ENCODE data around the gene MAP4K1. TPM values are rescaled to one million over a fixed set of nuclear protein-coding genes. Genes with fewer than 3 reads are reported as not detected.
A peak's percentile ranks its signal among the peaks of the same experiment; 100 is the strongest.

MAP4K1 gene
- total and polyA plus RNA-seq, 4 donors, result 1.6 to 12.2 (median 5.6) TPM

GRCh38 chr19:38629568-38629967 lies 11.8 kb upstream of the MAP4K1 start:
- DNase-seq (ENCODE audit: low read depth in 4 of 6, low spot score in 6 of 6), result no peak
- Histone ChIP-seq H3K9me3 (ENCODE audit: control insufficient read depth, insufficient read depth, low read length) (no peaks in the 10 kb centered on the region), H3K4me1 (ENCODE audit: control insufficient read depth, insufficient read depth, low read length) (no peaks in the 10 kb centered on the region), H3K36me3 (ENCODE audit: control insufficient read depth, insufficient read depth, low read length) (peaks cover 80% of the 10 kb centered on the region), H3K27me3 (ENCODE audit: control insufficient read depth, insufficient read depth, low read length) (no peaks in the 10 kb centered on the region), H3K4me3 (ENCODE audit: low read depth, low read length) (no peak overlapping the region), H3K27ac (ENCODE audit: low read depth, low read length) (no peak overlapping the region)
- WGBS (ENCODE audit: insufficient coverage), result 96% methylated on average over 3 of the region's 6 CpGs

GRCh38 chr19:38626401-38626800 lies 8.6 kb upstream of the MAP4K1 start:
- WGBS (ENCODE audit: insufficient coverage), result 100% methylated on average over 3 of the region's 4 CpGs
- no peaks in the 10 kb centered on the region for H3K9me3 ChIP-seq (ENCODE audit: control insufficient read depth, insufficient read depth, low read length)
- H3K27me3 ChIP-seq (ENCODE audit: control insufficient read depth, insufficient read depth, low read length), result no peaks in the 10 kb centered on the region
- H3K4me1 ChIP-seq (ENCODE audit: control insufficient read depth, insufficient read depth, low read length), result no peaks in the 10 kb centered on the region
- H3K27ac ChIP-seq (ENCODE audit: low read depth, low read length), result no peak overlapping the region
- H3K4me3 ChIP-seq (ENCODE audit: low read depth, low read length), result no peak overlapping the region
- H3K36me3 ChIP-seq (ENCODE audit: control insufficient read depth, insufficient read depth, low read length), result peaks cover 79% of the 10 kb centered on the region
- no peak for DNase-seq (ENCODE audit: low read depth in 4 of 6, low spot score in 6 of 6)

- H3K27me3 ChIP-seq (ENCODE audit: control insufficient read depth, insufficient read depth, low read length), result no peaks in the 10 kb centered on the region
- H3K36me3 ChIP-seq (ENCODE audit: control insufficient read depth, insufficient read depth, low read length), result peaks cover 79% of the 10 kb centered on the region
- no peak overlapping the region for H3K27ac ChIP-seq (ENCODE audit: low read depth, low read length)
Measured at GRCh38 chr19:38624822-38625221, 7.1 kb upstream of the MAP4K1 start.

DNA sequence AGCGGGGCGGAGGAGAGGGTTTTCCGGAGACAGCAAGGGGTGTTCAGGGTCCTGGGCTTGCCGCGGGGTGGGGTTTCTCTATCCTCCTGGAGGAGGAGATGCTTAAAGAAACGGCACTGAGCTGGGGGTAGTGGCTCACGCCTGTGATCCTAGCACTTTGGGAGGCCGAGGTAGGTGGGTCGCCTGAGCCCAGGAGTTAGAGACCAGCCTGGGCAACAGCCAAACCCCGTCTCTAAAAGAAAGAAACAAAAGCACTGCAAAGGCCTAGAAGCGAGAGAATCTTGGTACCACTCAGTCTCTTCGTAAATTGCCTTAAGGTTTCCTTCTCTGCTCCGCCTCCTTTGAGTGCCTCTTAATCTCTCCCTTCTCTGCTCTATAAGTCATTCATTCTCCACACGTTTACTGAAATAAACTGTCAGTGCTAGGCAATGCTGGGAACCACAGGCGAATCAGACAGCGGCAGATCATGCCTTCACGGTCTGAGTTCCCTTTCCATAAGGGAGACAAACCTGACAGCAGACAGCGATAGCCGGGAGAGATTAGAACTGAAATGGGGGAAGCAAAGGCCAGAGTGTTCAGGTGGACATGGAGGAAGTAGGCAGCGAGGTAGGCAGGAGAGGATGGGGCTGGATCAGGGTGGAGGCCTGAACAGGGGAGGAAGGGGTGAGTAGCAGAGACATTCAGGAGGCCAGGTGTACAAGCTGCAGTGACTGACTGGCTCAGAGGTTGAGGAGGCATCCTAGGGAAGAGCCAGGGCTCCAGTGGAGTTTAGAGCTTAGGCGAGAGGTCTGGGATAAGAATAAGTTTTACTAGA lies 1.8 kb upstream of the MAP4K1 start:
- DNase-seq (ENCODE audit: low read depth in 4 of 6, low spot score in 6 of 6), result no peak

More at GRCh38 chr19:38624822-38625221, 7.1 kb upstream of the MAP4K1 start:
- Histone ChIP-seq H3K4me3 (ENCODE audit: low read depth, low read length) (no peak overlapping the region), H3K9me3 (ENCODE audit: control insufficient read depth, insufficient read depth, low read length) (no peaks in the 10 kb centered on the region), H3K4me1 (ENCODE audit: control insufficient read depth, insufficient read depth, low read length) (peaks cover 6% of the 10 kb centered on the region)
- DNase-seq (ENCODE audit: low read depth in 4 of 6, low spot score in 6 of 6), result no peak
- WGBS (ENCODE audit: insufficient coverage), result 88% methylated on average over 1 of the region's 3 CpGs

GRCh38 chr19:38618590-38619360 lies 1.0 kb upstream of the MAP4K1 start, which contains the start of gene EIF3K:
TSS of gene EIF3K (plus strand) at chr19:38619188. CDS start at chr19:38619269, 81 bp downstream.
- peak within 1 kb of the TSS; percentile 86 for H3K27ac ChIP-seq (ENCODE audit: low read depth, low read length)
- H3K4me3 ChIP-seq (ENCODE audit: low read depth, low read length), result peak within 1 kb of the TSS; percentile 99
- H3K4me1 ChIP-seq (ENCODE audit: control insufficient read depth, insufficient read depth, low read length), result peaks cover 24% of the 10 kb centered on the region

More for the DNA sequence above, 1.8 kb upstream of the MAP4K1 start:
- Histone ChIP-seq H3K36me3 (ENCODE audit: control insufficient read depth, insufficient read depth, low read length) (peaks cover 33% of the 10 kb centered on the region), H3K9me3 (ENCODE audit: control insufficient read depth, insufficient read depth, low read length) (no peaks in the 10 kb centered on the region), H3K27ac (ENCODE audit: low read depth, low read length) (peak overlapping the region; percentile 82), H3K27me3 (ENCODE audit: control insufficient read depth, insufficient read depth, low read length) (no peaks in the 10 kb centered on the region), H3K4me1 (ENCODE audit: control insufficient read depth, insufficient read depth, low read length) (peaks cover 24% of the 10 kb centered on the region), H3K4me3 (ENCODE audit: low read depth, low read length) (peak overlapping the region; percentile 99)
- WGBS (ENCODE audit: insufficient coverage), result 22% methylated on average over 20 of the region's 21 CpGs

GRCh38 chr19:38617283-38617763 lies 430 bp downstream of the MAP4K1 start:
- H3K27ac ChIP-seq (ENCODE audit: low read depth, low read length), result no peak overlapping the region
- H3K36me3 ChIP-seq (ENCODE audit: control insufficient read depth, insufficient read depth, low read length), result peaks cover 23% of the 10 kb centered on the region
- H3K27me3 ChIP-seq (ENCODE audit: control insufficient read depth, insufficient read depth, low read length), result no peaks in the 10 kb centered on the region
- no peak for DNase-seq (ENCODE audit: low read depth in 4 of 6, low spot score in 6 of 6)
- no peaks in the 10 kb centered on the region for H3K9me3 ChIP-seq (ENCODE audit: control insufficient read depth, insufficient read depth, low read length)
- no peak overlapping the region for H3K4me3 ChIP-seq (ENCODE audit: low read depth, low read length)
- H3K4me1 ChIP-seq (ENCODE audit: control insufficient read depth, insufficient read depth, low read length), result peaks cover 24% of the 10 kb centered on the region
- 94% methylated on average over 7 of the region's 9 CpGs for WGBS (ENCODE audit: insufficient coverage)

More at GRCh38 chr19:38618590-38619360, 1.0 kb upstream of the MAP4K1 start, which contains the start of gene EIF3K:
- under 1% methylated on average over 57 of the region's 64 CpGs for WGBS (ENCODE audit: insufficient coverage)
- Histone ChIP-seq H3K9me3 (ENCODE audit: control insufficient read depth, insufficient read depth, low read length) (no peaks in the 10 kb centered on the region), H3K36me3 (ENCODE audit: control insufficient read depth, insufficient read depth, low read length) (peaks cover 25% of the 10 kb centered on the region), H3K27me3 (ENCODE audit: control insufficient read depth, insufficient read depth, low read length) (no peaks in the 10 kb centered on the region)
- DNase-seq (ENCODE audit: low read depth in 4 of 6, low spot score in 6 of 6), result peak; percentile 99 to 100 (median 100)

- 92% methylated on average over 5 of the region's 6 CpGs for WGBS (ENCODE audit: insufficient coverage)
- Histone ChIP-seq H3K27me3 (ENCODE audit: control insufficient read depth, insufficient read depth, low read length) (no peaks in the 10 kb centered on the region), H3K27ac (ENCODE audit: low read depth, low read length) (no peak overlapping the region), H3K4me3 (ENCODE audit: low read depth, low read length) (no peak overlapping the region), H3K9me3 (ENCODE audit: control insufficient read depth, insufficient read depth, low read length) (no peaks in the 10 kb centered on the region), H3K4me1 (ENCODE audit: control insufficient read depth, insufficient read depth, low read length) (peaks cover 24% of the 10 kb centered on the region), H3K36me3 (ENCODE audit: control insufficient read depth, insufficient read depth, low read length) (peaks cover 15% of the 10 kb centered on the region)
- DNase-seq (ENCODE audit: low read depth in 4 of 6, low spot score in 6 of 6), result no peak
Measured at GRCh38 chr19:38616265-38616664, 1.5 kb downstream of the MAP4K1 start.

- H3K27ac ChIP-seq (ENCODE audit: low read depth, low read length), result no peak overlapping the region
- 73% methylated on average over 7 of the region's 7 CpGs for WGBS (ENCODE audit: insufficient coverage)
- DNase-seq (ENCODE audit: low read depth in 4 of 6, low spot score in 6 of 6), result no peak
- no peaks in the 10 kb centered on the region for H3K27me3 ChIP-seq (ENCODE audit: control insufficient read depth, insufficient read depth, low read length)
- H3K36me3 ChIP-seq (ENCODE audit: control insufficient read depth, insufficient read depth, low read length), result peaks cover 4% of the 10 kb centered on the region
- no peaks in the 10 kb centered on the region for H3K9me3 ChIP-seq (ENCODE audit: control insufficient read depth, insufficient read depth, low read length)
- no peak overlapping the region for H3K4me3 ChIP-seq (ENCODE audit: low read depth, low read length)
- H3K4me1 ChIP-seq (ENCODE audit: control insufficient read depth, insufficient read depth, low read length), result peaks cover 22% of the 10 kb centered on the region
Measured at GRCh38 chr19:38615007-38615581, 2.7 kb downstream of the MAP4K1 start.

DNA sequence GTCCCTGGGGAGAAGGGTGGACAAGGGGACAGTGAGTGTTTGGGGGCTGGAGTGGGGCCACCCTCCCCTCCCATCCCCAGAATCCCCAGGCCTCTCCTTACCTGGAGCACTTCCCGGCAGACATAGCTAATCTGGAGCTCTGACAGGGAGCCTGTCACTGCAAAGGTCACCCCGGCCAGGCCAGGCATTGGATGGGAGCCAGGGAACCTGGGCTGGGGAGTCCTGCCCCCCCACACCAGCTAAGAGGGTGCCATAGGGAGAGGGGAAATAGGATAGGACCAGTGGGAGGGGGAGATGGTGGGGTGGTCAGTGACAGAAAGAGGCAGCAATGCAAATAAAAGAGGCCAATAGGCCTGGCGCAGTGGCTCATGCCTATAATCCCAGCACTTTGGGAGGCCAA lies 3.5 kb downstream of the MAP4K1 start:
- Histone ChIP-seq H3K27ac (ENCODE audit: low read depth, low read length) (no peak overlapping the region), H3K27me3 (ENCODE audit: control insufficient read depth, insufficient read depth, low read length) (no peaks in the 10 kb centered on the region), H3K4me1 (ENCODE audit: control insufficient read depth, insufficient read depth, low read length) (peaks cover 14% of the 10 kb centered on the region), H3K4me3 (ENCODE audit: low read depth, low read length) (no peak overlapping the region), H3K9me3 (ENCODE audit: control insufficient read depth, insufficient read depth, low read length) (no peaks in the 10 kb centered on the region), H3K36me3 (ENCODE audit: control insufficient read depth, insufficient read depth, low read length) (no peaks in the 10 kb centered on the region)
- 100% methylated on average over 1 of the region's 3 CpGs for WGBS (ENCODE audit: insufficient coverage)
- no peak for DNase-seq (ENCODE audit: low read depth in 4 of 6, low spot score in 6 of 6)

All from spinal cord (tissue), 10 donors.